ENCODE measurements around the gene AIRE.

Gene AIRE

GRCh38 chr21:44306936-44307704 is 21.4 kb downstream of the AIRE start:
- DNase-seq: no peak

- DNase-seq: no peak
Measured at GRCh38 chr21:44310628-44311507, 25.2 kb downstream of the AIRE start.

GRCh38 chr21:44312089-44312488 is 26.4 kb downstream of the AIRE start:
- no peak for DNase-seq

DNA sequence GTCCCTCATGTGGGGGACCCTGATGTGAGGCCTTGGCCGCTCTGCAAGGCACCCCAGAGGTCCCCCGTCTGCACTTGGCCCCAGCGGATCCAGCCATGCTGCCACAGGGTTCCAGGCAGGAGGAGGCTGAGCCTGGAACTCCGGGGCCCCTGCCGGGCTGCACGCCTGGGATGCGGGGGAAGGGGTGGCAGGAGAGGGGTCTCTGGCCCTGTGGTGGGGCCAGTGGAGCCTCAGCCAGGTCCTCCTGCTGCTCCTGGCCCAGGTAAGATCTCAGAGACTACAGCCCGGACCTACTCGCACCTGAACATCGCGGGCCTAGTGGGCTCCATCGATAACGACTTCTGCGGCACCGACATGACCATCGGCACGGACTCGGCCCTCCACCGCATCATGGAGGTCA is 27.0 kb downstream of the AIRE start:
- no peak for DNase-seq

- no peak for DNase-seq
Measured at GRCh38 chr21:44313451-44313850, 27.8 kb downstream of the AIRE start.

GRCh38 chr21:44314128-44314527 is 28.5 kb downstream of the AIRE start:
- no peak for DNase-seq

- no peak for DNase-seq
Measured at GRCh38 chr21:44314561-44314960, 28.9 kb downstream of the AIRE start.

DNA sequence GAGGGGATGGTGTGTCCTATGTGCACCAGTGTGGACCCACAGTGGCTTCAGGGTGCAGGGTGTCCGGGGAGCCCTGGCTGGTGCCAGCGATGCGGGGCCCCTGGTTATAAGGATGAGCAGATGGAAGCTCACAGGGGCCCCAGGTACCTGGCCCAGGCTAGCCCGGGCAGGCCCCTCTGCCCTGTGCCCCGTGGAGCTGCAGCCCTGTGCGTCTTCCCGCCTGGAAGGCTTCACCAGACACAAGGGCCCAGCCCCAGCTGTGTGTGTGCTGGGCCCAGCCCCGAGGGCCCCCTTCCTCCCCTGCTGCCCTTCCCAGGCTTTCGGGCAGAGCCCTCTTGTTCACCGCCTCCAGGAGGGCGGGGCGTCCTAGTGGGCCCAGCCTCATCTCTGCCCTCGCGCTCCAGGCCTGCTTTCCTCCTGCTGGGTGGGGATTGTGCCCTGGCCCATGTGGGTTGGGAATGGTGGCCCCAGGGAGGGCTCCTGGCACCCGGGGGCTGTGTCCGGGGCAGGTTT is 30.1 kb downstream of the AIRE start:
- DNase-seq: no peak

GRCh38 chr21:44316277-44316900 is 30.7 kb downstream of the AIRE start:
- no peak for DNase-seq

- DNase-seq: no peak
Measured at GRCh38 chr21:44317241-44317782, 31.6 kb downstream of the AIRE start.

DNA sequence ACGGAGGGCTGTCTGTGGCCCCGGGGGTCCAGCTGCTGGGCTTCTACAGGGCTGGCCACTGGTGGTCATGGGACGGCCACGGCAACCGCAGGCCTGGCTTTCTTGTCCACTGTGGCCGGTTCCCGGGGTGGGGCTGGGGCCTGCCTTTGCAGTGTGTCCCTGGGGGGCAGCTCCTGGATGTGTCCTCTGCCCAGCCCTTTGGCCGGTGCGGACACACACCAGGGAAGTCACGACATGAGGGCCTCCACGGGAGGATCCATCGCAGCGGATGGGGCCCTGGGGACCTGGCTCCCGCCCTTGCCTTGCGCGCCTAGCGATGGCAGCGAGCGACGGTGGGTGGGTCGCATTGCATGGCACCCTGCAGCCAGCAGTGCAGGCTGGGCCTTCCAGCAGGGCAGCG is 32.2 kb downstream of the AIRE start:
- DNase-seq: no peak

DNA sequence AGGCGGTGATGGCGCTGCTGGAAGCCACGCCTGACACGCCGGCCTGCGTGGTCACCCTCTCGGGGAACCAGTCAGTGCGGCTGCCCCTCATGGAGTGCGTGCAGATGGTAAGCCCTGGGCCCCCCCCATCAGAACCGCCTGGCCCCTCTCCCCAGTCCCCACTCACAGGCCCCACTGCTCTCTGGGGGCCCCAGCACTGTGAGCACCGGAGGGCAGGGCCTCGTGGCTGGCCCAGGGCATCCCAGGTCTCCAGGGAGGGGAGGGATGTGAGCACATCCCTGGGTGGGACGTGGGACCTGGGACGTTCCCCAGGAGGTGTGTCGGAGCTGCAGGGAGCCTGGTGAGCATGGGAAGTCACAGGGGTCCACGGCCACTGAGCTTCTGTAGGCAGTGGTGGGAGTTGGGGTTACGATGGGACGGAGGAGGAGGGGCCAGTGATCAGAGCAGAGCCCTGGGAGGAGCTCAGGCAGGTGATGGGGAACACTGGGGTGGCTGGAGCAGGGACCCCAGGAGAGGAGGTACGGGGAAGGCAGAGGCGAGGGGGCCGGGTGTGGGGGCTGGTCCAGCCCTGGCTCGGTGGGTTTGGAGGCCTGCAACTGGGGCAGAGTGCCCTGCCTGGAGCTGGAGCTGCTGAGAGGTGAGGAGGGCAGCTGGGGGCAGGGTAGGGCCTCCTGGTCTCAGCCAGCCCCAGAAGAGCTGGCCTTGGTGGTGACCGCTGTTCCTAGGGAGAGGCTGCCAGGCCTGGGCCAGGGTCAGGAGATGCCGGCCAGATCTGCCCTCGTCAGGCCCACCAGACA is 33.0 kb downstream of the AIRE start:
- DNase-seq: no peak

GRCh38 chr21:44319407-44320065 is 33.9 kb downstream of the AIRE start:
- no peak for DNase-seq

DNA sequence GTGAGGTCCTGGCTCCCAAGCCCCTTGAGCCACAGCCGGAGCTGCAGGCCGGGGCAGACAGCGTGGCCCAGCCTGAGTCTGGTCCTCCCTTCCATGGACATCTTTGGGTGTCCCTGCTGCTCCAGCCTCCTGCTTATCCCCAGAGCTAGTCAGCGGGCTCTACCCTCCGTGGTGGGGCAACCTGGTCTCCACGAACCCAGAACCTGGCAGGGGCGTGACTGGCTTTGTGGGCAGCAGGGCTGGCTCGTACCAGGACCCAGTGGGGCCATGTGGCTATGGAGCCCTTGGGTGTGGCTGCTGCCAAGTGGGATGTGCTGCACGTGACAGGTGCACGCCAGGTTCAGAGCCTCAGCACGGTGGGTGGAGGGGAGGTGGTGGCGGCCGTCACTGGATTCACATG is 35.2 kb downstream of the AIRE start:
- no peak for DNase-seq

DNA sequence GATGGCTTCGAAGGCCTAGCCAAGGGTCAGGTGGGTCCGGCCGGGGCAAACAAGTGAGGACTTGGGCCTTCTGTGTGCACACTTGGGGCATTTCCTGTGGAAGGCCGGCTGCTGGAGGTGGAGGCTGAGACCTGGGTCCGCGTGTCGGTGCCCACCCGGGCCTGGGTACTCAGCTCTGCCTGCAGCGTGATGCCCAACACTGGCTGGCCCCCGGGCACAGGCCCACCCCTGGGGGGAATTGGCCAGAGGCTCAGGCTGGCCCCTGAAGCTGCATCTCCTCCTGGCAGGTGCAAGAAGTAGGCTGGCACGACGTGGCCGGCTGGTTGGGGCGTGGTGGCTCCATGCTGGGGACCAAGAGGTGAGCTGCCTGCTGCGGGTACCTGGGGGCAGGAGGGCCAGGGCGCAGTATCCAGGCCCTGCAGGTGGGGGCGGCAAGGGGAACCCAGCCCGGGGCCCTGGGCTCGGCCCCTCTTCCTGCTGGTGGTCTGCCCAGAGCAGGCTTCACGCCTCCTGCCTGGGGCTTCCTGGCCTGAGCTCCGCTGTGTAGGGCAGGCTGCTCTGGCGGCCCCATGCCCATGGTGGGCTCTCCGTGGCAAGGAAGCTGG is 36.3 kb downstream of the AIRE start:
- DNase-seq: no peak

GRCh38 chr21:44322621-44323325 is 37.1 kb downstream of the AIRE start:
- no peak for DNase-seq

- DNase-seq: no peak
Measured at GRCh38 chr21:44323591-44323990, 37.9 kb downstream of the AIRE start.

DNA sequence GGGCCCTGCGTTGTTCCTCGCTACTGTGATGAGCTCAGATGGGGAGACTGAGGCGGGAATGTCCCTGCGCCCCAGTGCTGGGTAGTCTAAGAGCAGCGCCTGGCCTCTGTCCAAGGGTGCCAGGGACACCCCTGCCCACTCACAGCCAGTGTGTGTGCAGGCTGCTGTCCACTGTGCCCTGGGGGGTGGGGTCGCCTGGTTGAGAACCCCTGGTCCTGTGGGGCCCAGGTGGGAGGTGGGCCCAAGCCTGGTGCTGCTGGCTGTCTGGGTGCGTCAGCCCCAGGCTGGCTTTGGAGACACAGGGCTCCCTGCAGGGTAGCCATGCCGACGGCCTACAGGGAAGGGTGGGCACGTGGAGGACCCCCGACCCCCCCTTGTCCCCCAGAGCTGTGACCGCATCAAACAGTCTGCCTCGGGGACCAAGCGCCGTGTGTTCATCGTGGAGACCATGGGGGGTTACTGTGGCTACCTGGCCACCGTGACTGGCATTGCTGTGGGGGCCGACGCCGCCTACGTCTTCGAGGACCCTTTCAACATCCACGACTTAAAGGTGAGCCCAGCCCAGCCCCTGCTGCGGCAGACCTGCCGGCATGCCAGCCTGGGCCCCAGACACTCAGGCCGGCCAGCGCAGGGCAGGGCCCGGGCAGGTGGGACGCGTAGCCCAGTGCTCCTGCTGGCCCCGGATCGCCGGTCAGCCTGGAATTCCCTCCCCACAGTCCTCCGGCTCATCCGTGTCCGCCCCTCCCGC is 38.6 kb downstream of the AIRE start:
- DNase-seq: no peak

DNA sequence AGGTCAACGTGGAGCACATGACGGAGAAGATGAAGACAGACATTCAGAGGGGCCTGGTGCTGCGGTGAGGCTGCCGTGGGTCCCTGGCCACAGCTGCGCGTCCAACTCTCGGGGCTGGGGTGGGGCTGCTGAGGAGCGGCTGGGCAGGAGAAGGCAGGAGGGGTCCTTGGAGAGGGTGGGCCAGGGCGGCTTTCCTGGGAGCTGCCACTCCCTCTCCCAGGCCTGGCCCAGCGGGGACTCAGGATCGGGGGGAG is 39.1 kb downstream of the AIRE start:
- no peak for DNase-seq
